Nephron (organoid): ENCODE data around the gene MPDU1.
A peak's percentile ranks its signal among the peaks of the same experiment; 100 is the strongest.
"Not testable (repeated sequence)": the region's sequence is repeated elsewhere in the genome, so short reads cannot be mapped to it uniquely, and the experiment has no call there.

Experiments
- H3K27ac Mint-ChIP-seq, 3 experiments: 2 replicates each; pipeline ENCODE4 v1.8.0; 2020; ENCODE audit warnings: mixed read lengths in 3 of 3, mild to moderate bottlenecking in 2 of 3, moderate library complexity in 1 of 3
- H3K27me3 Mint-ChIP-seq: 2 replicates; pipeline ENCODE4 v1.8.0; 2021; ENCODE audit warnings: low read depth, mild to moderate bottlenecking, moderate library complexity, mixed read lengths
- H3K36me3 Mint-ChIP-seq: 2 replicates; pipeline ENCODE4 v1.8.0; 2020; ENCODE audit warnings: low read depth, mixed read lengths
- H3K4me1 Mint-ChIP-seq: 2 replicates; pipeline ENCODE4 v1.8.0; 2020; ENCODE audit warnings: mixed read lengths
- H3K4me3 Mint-ChIP-seq, 3 experiments: 2 replicates each; pipeline ENCODE4 v1.8.0; 2020; ENCODE audit warnings: mild to moderate bottlenecking in 3 of 3, mixed read lengths in 3 of 3, moderate library complexity in 2 of 3
- H3K9me3 Mint-ChIP-seq: 2 replicates; pipeline ENCODE4 v1.8.0; 2020; ENCODE audit warnings: mixed read lengths
- CTCF ChIP-seq, 3 experiments: fragments of 200-600 bp; sonication (generic); IDR thresholded peaks; one replicate each; pipeline ENCODE4 v1.5.0; 2021; ENCODE audit warnings: antibody characterized with exemption in 3 of 3; ENCODE audit not compliant: unreplicated experiment in 3 of 3

The MPDU1 gene

GRCh38 chr17:7620835-7621234 lies 37.2 kb downstream of the MPDU1 start:
- no peaks in the 10 kb centered on the region for H3K9me3 Mint-ChIP-seq
- H3K4me3 Mint-ChIP-seq = no peak overlapping the region
- no peaks in the 10 kb centered on the region for H3K4me1 Mint-ChIP-seq
- H3K36me3 Mint-ChIP-seq = peaks cover 3% of the 10 kb centered on the region
- no peak overlapping the region for H3K27ac Mint-ChIP-seq
- H3K27me3 Mint-ChIP-seq = peaks cover 5% of the 10 kb centered on the region
- TF ChIP-seq CTCF (IDR thresholded peaks at IDR 0.05; ENCODE audit: unreplicated experiment in 3 of 3) = no peak

- Mint-ChIP-seq H3K27ac (no peak overlapping the region), H3K36me3 (peaks cover 13% of the 10 kb centered on the region), H3K9me3 (no peaks in the 10 kb centered on the region), H3K4me1 (peaks cover 10% of the 10 kb centered on the region), H3K4me3 (no peak overlapping the region), H3K27me3 (peaks cover 5% of the 10 kb centered on the region)
- no peak for TF ChIP-seq CTCF (IDR thresholded peaks at IDR 0.05; ENCODE audit: unreplicated experiment in 3 of 3)
Observed at GRCh38 chr17:7623661-7624060, 40.0 kb downstream of the MPDU1 start.

- H3K4me3 Mint-ChIP-seq = peak overlapping the region; percentile 73 to 98 (median 97)
- H3K36me3 Mint-ChIP-seq = peaks cover 13% of the 10 kb centered on the region
- H3K4me1 Mint-ChIP-seq, H3K27me3 Mint-ChIP-seq, H3K27ac Mint-ChIP-seq, H3K9me3 Mint-ChIP-seq: not testable (repeated sequence)
Observed at GRCh38 chr17:7625749-7626148, 42.1 kb downstream of the MPDU1 start.

- H3K27ac Mint-ChIP-seq = peak overlapping the region; percentile 94 to 98 (median 97)
Observed at GRCh38 chr17:7626307-7626706, 42.7 kb downstream of the MPDU1 start.

GRCh38 chr17:7626956-7627249 lies 43.3 kb downstream of the MPDU1 start:
- no peak for TF ChIP-seq CTCF (IDR thresholded peaks at IDR 0.05; ENCODE audit: unreplicated experiment in 3 of 3)
- Mint-ChIP-seq H3K9me3 (no peaks in the 10 kb centered on the region), H3K27ac (peak overlapping the region; percentile 94 to 98 (median 97))

More at GRCh38 chr17:7626307-7626706, 42.7 kb downstream of the MPDU1 start:
- Mint-ChIP-seq H3K4me3 (peak overlapping the region; percentile 97 to 98 (median 97)), H3K9me3 (no peaks in the 10 kb centered on the region), H3K4me1 (peaks cover 10% of the 10 kb centered on the region), H3K36me3 (peaks cover 13% of the 10 kb centered on the region), H3K27me3 (peaks cover 5% of the 10 kb centered on the region)
- TF ChIP-seq CTCF (IDR thresholded peaks at IDR 0.05; ENCODE audit: unreplicated experiment in 3 of 3) = no peak

GRCh38 chr17:7627250-7628121 lies 43.8 kb downstream of the MPDU1 start, which contains the start of gene SAT2:
SAT2 (minus strand) TSS chr17:7627821; CDS start chr17:7627635, 186 bp downstream.
- TF ChIP-seq CTCF (IDR thresholded peaks at IDR 0.05; ENCODE audit: unreplicated experiment in 3 of 3) = no peak
- no peaks in the 10 kb centered on the region for H3K9me3 Mint-ChIP-seq
- H3K27ac Mint-ChIP-seq = peak within 1 kb of the TSS; percentile 94 to 98 (median 97)
- peak within 1 kb of the TSS; percentile 97 to 98 (median 97) for H3K4me3 Mint-ChIP-seq
- H3K27me3 Mint-ChIP-seq = no peaks in the 10 kb centered on the region
- peaks cover 10% of the 10 kb centered on the region for H3K4me1 Mint-ChIP-seq
- H3K36me3 Mint-ChIP-seq = peaks cover 13% of the 10 kb centered on the region

More at GRCh38 chr17:7626956-7627249, 43.3 kb downstream of the MPDU1 start:
- Mint-ChIP-seq H3K4me3 (peak overlapping the region; percentile 97 to 98 (median 97)), H3K4me1 (peaks cover 10% of the 10 kb centered on the region), H3K27me3 (peaks cover 4% of the 10 kb centered on the region), H3K36me3 (peaks cover 13% of the 10 kb centered on the region)
